NCI-H128 (cell line): ENCODE results near the gene ADGRL1.
"Not testable (repeated sequence)": the region's sequence is repeated elsewhere in the genome, so short reads cannot be mapped to it uniquely, and the experiment has no call there.

Experiments
- DNase-seq: peaks from one replicate; lab custom pipeline; 2025; ENCODE audit not compliant: unreplicated experiment; lab: John Stamatoyannopoulos, UW

The ADGRL1 gene

DNA sequence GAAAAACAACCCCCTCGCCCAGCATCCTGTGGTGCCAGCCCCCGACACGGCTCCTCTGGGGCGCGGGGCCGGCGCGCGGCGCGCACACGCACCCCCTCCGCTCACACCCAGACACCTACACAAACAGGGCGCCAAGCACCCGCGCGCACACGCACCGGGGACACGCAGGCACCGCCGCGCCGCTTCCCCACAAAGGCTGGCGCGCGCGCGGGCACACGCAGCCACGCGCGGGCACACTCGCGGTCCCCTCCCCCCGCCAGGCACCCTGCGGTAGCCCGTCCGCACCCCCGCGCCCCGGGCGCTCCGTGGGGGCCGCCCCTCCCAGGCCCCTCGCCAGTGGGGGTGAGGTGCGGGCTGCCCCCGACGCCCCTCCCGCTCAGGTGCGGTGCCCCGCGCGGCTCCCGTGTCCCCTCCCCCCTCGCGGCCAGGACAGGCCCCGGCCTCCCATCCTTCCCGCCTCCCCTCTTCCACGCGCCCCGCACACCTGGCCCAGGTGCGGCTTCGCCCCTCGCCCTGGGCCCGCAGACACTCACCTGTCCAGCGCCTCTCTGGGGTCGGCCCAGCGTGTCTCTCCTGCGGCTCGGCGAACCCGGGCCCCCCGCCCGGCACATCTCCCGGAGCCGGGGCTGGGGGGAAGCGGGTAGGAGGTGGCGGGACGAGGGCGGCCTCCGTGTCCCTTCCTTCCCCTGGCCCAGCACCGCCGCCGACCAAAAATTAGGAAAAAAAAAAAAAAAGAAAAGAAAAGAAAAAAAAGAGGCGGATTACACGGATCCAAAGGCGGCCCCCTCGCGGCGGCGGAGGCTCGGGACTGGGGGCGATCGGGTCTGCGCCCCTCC is at the start of gene ADGRL1:
Gene ADGRL1, minus strand, starts transcription at position 718 of the 836 bp plus-strand sequence. CDS start 22,567 bp downstream, outside the sequence.
- DNase-seq = not testable (repeated sequence)

DNA sequence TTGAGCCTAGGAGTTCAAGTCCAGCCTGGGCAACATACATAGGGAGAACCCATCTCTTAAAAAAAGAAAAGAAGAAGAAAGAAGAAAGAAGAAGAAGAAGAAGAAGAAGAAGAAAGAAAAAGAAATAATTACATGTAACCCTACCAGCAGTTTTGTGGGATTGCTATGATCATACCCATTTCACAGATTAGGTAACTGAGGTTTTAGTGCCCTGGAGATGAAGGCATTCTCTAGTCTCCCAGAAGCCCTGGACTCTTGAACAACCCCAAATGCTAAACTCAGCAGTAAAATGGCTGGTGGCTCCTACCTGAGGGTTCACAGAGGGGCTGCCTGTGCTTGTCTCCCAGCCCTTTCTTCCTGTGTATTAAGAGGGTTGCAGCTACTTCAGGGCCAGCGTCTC is 49.3 kb upstream of the ADGRL1 start:
- not testable (repeated sequence) for DNase-seq

DNA sequence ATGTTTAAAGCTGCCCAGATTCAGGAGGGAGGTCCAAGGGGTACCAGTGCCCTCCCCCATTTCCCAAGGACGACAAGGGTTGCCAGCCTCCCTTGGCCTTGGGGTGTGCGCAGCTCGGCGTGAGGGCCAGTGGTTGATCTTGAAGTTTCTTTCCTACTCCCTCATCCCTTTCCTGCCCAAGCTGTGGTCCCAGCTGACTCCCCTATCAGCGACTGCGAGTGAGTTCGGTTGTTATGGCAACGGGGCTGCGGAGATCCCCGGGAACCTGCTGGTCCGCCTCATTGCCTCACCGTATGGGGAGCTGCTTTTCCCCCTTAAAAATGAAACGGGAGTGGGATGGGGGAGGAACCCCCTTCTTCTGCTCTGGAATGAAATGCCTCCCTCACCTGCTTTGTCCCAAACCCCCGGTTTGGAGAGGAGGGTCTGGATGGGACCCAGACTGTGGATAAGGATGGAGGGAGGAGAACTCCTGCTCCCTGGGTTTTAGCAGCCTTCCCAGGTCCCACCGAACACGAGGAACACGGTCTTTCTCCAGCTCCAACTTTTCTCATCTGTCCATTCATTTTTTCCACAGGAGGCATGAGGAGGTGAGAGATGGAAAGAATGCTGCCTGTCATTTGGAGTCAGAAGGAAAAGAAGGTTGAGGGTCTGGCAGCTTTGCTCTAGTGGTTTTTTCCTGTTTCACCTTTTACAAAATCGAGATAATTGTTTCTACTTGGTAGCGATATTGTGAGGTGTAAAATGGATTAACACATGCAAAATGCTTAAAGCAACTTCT is 48.0 kb upstream of the ADGRL1 start:
- DNase-seq = not testable (repeated sequence)

DNA sequence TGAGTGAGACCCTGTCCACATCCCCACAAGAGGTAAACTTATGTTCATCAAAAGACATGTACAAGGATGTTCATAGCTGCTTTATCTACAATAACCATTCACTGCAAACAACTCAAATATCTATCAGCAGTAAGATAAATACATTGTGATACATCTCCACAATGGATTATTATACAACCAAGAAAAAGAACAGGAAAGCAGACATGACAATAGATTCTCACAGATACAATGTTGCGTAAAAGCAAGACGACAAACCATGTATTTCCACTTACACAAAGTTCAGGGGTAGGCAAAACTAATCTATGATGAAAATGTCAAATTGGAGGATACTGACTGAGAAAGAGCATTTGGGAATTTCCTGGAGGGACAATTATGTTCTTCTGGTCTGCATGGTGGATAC is 46.2 kb upstream of the ADGRL1 start:
- not testable (repeated sequence) for DNase-seq

DNA sequence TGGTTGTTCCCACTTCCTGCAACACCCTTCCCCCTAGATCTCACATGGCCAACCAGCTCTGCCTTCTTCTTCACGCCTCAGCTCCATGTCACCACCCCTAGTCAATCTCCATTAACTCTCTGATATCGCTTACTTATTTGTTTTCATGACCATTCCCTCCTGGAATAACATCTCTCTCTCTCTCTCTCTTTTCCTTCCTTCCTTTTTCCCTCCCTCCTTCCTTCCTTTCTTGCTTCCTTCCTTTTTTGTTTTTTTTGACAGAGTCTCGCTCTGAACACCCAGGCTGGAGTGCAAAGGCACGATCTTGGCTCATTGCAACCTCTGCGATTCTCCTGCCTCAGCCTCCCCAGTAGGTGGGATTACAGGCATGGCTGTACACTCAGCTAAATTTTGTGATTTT is 44.9 kb upstream of the ADGRL1 start:
- no peak for DNase-seq

DNA sequence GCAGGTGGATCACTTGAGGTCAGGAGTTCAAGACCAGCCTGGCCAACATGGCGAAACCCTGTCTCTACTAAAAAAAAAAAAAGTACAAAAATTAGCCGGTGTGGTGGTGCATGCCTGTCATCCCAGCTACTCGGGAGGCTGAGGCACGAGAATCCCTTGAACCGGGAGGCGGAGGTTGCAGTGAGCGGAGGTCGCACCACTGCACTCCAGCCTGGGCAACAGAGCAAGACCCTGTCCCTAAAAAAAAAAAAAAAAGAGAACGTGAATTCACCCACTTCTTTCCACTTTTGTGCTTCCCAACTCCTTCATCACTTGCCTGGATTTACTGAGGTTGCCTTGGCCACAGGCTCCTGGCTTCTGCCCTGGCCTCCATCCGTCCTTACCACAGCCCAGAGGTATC is 44.3 kb upstream of the ADGRL1 start:
- not testable (repeated sequence) for DNase-seq

DNA sequence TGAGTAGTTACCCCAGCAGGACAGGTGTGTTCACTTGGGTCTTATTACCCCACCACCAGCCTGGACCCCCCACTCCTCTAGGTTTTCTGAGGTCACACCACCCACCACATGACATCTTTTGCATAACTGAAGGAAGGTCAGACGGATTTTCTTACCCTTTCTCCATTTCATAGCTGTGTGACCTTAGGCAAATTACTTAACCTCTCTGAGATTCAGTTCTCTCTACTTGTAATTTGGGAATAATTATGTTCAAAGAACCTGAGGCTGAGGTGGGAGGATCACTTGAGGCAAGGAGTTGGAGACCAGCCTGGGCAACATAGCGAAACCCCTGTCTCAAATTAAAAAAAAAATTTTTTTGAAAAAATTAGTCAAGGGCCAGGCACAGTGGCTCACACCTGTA is 43.9 kb upstream of the ADGRL1 start:
- not testable (repeated sequence) for DNase-seq

DNA sequence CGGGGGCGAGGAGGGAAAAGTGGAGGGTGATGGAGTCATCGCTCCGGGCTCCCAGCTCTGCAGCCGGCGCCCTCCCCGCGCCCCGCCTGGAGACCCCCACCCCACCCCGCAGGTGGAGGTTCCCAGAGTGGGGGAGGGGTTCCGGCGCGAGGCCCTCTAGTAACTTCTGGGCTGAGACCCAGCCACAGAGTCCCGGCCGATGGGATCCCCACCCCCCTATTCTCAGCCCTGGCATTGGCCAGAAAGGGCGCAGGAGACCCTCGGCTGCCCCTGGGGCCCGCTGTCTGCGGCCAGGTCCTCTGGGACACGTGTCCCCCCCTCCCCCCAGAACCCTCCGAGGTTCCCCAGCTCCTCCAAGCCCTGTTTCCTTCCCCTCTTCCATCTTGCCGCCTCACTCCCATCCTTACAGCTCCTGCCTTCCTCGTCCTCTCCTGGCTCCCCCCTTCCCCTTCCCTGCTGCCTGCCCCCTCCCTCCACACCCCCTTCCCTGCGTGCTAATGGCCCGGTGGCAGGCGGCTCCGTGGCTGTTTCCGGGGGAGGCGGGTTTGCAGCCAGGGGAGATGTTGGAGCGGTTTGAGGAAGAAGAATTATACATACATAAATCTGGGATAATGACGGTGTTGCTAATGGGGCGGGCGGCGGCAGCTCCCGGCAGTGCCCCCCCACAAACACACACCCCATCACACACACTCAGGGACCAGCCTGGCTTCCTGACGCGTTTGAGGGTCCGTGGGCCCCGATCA is 43.2 kb upstream of the ADGRL1 start:
- not testable (repeated sequence) for DNase-seq

DNA sequence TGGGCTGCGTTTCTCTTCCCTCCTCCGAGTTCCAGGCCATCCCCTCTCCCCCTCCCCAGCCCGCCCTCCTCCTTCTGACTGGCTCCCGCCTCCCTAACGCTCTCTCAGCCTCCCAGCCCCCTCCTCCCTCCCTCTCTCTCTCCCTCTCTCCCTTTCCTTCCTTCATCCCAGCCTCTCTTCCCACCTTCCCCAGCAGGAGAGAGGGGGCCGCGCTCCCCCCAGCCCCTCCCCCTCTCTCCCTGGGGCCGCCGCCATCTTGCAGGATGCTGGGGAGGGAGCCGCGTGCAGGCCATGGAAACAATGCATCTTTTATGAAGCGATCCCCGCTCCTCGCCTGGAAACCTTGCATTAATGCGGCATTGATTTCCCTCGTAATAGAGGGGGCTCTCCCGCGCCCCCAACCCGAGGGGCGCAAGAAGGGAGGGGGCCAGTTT is 42.6 kb upstream of the ADGRL1 start:
- DNase-seq = no peak

DNA sequence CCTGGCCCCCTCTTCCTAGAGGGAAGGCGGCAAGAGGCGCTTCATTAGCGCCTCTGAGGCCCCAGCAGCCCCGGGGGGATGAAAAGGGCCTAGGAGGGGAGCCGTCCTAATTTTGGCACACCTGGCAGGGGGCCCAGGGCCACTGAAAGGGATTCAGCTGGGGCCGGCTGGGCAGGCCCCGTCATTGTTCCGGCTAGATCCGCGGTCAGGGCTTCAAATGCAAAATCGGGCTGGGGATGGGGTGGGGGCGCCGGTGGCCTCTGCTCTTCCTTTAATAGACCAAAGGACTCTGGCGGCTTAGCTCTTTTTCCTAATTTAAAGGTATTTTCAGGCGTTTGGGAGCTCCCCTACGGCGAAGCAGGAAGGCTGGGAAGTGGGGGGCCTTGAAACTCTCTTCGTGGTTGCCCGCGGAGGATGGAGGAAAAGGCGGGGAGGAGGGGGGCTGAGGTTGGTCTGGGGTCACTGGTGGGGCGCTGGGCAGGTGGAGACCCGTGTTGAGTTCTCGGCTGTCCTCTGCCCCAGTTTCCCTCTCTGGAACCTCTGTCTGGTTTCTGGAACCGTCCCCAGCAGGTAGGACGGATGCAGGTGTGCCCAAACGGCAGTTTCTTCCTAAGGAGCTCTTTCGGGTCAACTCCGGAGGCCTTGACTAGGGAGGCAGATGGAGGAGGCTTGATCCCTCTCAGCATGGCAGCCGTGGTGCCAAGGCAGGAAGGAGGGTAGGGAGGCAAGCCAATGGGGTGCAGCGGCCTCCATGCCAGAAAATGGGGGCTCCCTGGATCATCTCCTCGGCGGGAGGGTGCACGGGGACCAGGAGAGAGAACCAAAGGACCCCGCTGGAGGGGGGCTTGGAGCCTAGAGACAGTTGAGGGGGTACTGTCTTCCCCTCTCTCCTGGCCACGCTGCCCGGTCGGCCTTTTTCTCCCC is 41.8 kb upstream of the ADGRL1 start:
- not testable (repeated sequence) for DNase-seq

DNA sequence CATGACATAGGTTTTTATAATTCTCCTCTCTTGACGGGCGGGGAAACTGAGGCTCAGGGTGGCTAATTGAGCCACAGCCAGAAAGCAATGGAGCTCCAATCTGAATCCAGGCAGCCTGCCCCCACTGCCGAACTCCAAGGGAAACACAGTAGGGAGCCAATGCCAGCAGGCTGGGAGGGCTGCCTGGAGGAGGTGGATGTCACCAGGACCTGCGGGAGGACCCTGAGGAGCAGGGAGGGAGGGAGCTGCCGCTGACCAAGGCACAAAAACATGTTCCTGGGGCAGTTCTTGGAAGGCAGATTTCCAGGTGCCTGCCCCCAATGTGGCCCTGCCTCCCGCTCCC is 41.2 kb upstream of the ADGRL1 start:
- not testable (repeated sequence) for DNase-seq

DNA sequence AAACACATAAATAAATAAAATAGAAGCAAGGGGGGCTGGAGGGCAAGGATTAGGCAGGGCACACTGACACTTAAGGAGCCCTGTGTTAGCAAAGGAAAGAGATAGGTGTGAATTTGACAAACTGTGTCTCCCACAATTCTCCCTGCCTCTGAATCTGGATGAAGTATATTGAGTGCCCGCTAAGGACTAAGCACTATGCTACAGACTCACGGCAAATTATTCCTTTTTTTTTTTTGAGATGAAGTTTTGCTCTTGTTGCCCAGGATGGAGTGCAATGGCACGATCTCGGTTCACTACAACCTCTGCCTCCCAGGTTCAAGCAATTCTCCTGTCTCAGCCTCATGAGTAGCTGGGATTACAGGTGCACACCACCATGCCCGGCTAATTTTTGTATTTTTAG is 38.4 kb upstream of the ADGRL1 start:
- DNase-seq = not testable (repeated sequence)

DNA sequence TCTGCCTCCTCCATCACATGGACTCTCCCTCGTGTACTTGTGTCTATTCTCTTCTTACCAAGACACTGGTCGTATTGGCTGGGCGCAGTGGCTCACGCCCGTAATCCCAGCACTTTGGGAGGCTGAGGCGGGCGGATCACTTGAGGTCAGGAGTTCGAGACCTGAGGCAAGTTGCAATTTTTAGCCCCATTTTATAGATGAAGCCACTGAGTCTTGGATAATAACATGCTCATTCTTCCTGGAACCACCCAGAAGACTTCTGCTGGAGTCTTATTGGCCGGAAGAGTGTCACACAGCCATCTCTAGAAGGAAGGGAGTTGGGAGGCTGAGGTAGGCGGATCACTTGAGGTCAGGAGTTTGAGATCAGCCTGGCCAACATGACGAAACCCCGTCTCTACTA is 37.7 kb upstream of the ADGRL1 start:
- DNase-seq = not testable (repeated sequence)

DNA sequence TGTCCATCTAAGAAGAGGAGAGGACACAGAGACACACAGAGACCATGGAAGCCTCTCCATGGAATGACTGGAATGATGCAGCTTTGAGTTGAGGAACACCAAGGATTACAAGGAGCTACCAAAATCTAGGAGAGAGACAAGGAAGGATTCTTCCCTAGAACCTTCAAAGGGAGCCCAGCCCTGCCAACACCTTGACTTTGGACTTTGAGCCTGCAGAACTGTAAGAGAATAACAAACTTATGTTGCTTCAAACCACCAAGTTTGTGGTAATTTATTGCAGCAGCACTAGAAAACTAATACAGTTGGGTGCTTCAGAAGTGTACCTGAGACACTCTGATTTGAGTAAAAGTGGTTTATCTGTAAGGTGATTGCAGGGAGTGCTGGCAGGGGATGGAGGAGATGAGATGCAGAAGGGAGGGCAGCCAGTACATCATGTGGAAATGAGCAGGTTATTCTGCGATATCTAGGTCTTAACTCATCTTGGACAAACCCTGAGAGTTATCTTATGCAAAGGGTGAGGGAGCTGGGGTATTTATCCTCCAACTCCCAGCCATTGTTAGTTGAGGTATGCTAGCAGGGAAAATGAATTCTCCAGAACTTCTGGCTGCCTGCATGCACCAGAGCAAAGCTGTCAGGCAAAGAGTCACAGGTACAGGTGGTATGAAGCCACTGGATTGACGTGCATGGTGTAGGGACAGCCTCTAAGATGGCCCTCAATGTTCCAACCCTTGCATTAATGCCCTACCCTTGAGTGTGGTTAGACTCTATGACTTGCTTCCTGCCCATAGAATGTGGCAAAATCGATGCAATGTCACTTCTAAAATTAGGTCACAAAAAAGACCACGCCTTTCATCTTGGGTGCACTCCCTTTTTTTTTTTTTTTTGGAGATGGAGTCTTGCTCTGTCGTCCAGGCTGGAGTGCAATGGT is 31.3 kb upstream of the ADGRL1 start:
- DNase-seq = no peak

DNA sequence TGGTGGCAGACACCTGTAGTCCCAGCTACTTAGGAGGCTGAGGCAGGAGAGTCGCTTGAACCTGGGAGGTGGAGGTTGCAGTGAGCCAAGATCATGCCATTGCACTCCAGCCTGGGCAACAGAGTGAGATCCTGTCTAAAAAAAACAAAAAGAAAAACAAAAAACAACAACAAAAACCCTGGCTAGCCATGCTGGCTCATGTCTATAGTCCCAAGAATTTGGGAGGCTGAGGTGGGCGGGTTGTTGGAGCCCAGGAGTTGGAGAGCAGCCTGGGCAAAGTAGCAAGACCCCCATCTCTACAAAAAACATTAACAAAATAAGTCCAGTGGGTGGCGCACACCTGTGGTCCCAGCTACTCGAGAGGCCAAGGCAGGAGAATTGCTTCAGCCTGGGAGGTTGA is 27.0 kb upstream of the ADGRL1 start:
- DNase-seq = not testable (repeated sequence)

DNA sequence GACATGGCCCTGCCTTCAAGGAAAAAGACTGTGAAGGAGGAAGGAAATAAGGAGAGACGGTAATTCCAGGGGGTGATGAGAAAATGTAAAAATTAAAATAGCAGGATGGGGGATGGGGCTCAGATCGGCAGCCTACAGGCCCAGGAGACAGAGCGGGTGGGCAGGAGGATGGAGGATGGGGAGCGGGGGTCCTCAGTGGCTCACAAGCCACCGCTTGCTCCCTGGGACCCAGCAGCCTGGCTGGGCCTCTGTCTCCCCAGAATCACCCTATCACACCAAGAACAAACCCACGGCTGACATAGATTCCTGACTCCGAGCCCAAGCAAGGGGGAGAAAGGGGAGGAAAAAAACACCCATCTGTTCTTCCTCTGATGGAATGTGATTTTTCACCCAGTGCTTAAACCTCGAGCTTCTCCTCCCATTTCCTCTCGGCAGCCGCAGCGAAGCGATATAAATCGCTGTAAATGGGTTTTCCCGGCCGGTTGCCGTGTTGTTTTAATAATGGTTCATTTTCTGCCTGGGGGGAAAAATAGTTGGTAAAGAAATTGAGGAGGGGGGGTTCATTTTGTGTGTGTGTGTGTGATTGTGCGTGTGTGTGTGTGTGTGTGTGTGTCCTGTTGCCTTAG is 22.6 kb upstream of the ADGRL1 start:
- DNase-seq = not testable (repeated sequence)

DNA sequence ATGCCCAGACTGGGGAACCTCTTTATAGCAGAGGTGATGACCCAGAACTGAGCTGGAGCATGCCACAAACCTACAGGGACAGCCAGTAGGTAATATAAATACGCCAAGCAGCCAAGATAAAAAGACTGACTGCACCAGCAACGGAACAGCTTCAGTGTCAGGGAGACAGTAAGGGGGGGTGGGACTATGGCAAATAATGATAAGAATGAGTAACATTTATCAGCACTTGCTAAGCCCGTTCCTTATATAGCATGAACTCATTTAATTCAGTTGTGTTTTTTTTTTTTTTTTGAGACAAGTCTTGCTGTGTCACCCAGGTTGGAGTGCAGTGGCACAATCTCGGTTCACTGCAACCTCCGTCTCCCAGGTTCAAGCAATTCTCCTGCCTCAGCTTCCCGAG is 20.5 kb upstream of the ADGRL1 start:
- not testable (repeated sequence) for DNase-seq

DNA sequence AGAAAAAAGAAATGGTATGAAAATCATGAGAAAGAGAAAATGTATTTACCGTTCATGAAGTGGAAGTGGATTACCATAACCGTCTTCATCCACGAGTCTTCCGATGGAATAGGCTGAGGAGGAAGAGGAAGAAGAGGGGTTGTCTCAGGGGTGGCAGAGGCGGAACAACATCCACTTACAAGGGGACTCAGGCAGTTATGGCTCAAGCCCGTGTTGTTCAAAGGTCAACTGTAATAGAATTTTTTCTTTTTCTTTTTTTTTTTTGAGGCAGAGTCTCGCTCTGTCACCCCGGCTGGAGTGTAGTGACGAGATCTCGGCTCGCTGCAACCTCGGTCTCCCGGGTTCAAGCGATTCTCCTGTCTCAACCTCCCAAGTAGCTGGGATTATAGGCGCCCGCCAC is 16.9 kb upstream of the ADGRL1 start:
- DNase-seq = no peak

DNA sequence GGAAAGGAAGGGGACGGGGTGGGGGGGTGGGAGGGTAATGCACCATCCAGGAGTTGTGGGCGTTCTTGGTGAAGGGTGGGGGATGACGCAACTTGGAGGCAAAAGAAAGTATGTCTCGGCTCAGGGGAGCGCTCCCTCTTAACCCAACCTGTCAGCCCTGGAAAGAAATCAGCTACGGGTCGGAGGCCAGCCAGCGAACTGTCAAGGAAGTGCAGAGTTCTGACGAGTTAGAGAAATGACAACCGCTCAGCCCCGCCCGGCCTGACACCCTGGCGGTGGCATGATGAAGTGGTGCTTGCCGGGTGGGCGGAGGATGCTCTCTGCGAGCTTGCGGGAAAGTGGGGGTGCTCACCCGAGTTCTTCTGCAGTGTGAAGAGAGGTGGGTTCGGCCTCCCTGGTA is 15.4 kb upstream of the ADGRL1 start:
- DNase-seq = not testable (repeated sequence)
